SH-SY5Y (cell line): Measurements from ENCODE around the gene GOLGA8B.

Source experiments
- GATA2 ChIP-seq: IDR thresholded peaks from 2 replicates; pipeline ENCODE4 v1.6.1; 2011; ENCODE audit warnings: mild to moderate bottlenecking, low read depth, low read length
- GATA3 ChIP-seq: IDR thresholded peaks from 2 replicates; pipeline ENCODE4 v1.6.1; 2011; ENCODE audit warnings: low read depth, mild to moderate bottlenecking, low read length, moderate library complexity

GRCh38 chr15:34620142-34620541, 36.7 kb upstream of the GOLGA8B start:
- TF ChIP-seq GATA3 (no peak), GATA2 (no peak)
